ENCODE measurements around the gene TM9SF2. TPM values are rescaled to one million over a fixed set of nuclear protein-coding genes. Genes with fewer than 3 reads are reported as not detected.

The TM9SF2 gene
- total and polyA plus RNA-seq, 2 of the 4 experiments (the other 2 are of a cell fraction), result 46.1 to 85.5 TPM

DNA sequence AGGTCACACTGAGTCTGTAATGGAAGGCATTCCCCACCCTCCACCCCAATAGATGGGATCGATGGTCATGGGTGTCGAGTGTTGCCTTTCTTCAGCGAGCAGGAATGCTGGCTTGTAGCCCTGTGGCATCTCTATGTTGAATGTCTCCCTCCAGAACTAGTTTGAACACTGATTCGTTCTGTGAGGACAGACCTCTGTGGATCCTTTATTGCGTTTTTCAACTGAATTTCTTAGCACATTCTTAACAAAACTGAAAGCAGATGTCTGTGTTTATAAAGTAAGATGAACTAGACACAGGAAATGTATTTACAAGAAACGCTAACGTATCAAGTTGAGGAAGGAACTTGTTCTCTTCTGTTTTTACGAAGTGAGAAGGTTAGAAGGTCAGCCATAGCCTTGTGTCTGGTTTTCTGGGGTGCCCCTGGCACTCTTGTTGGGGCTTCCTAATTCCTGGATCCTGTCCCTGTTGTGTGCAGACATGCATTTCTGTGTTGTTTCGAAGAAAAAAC is 36.8 kb upstream of the TM9SF2 start:
- TF ChIP-seq BHLHE40 (IDR thresholded peaks at IDR 0.05; ENCODE audit: low read depth, low read length) (no peak), SMC3 (IDR thresholded peaks at IDR 0.05; ENCODE audit: low read depth, low read length) (no peak)
- Histone ChIP-seq H3K9me3 (ENCODE audit: control insufficient read depth, insufficient read depth, low read length) (no peaks in the 10 kb centered on the region), H3K18ac (ENCODE audit: low read depth, low read length) (peak overlapping the region; percentile 93), H3K4ac (ENCODE audit: low read depth, low read length) (peak overlapping the region; percentile 31; the same call in 1 of the 2 replicates), H2BK120ac (ENCODE audit: low read depth, low read length) (no peak overlapping the region), H3K27me3 (ENCODE audit: control insufficient read depth, insufficient read depth, low read length) (peaks cover 9% of the 10 kb centered on the region), H3K23ac (ENCODE audit: low read depth, low read length) (peak overlapping the region; percentile 75; the same call in 1 of the 2 replicates), H3K4me2 (ENCODE audit: low read depth, low read length) (peak overlapping the region; percentile 97), H3K9me1 (ENCODE audit: insufficient read depth, low read length) (0 out of 2 replicates have a peak, but pooled peaks cover 4% of the 10 kb centered on the region), H4K5ac (ENCODE audit: low read depth, low read length) (peak overlapping the region; percentile 93), H3K79me1 (ENCODE audit: low read depth in 1 of 2, low read length in 2 of 2) (no peaks in the 10 kb centered on the region), H4K8ac (ENCODE audit: low read depth in 2 of 2, low read length in 2 of 2) (peak overlapping the region in 1 of 2 experiments; percentile 55; a peak in 1 of 4 replicates), H2BK5ac (ENCODE audit: low read depth, low read length, poor library complexity, severe bottlenecking) (peak overlapping the region; percentile 64), H4K20me1 (ENCODE audit: insufficient read depth, low read length) (no peaks in the 10 kb centered on the region), H2AFZ (replicated peaks; ENCODE audit: low read length, poor library complexity) (peak overlapping the region; percentile 85), H4K91ac (ENCODE audit: insufficient read depth, low read depth, low read length) (no peak overlapping the region; the same call in 1 of the 2 replicates), H2BK20ac (ENCODE audit: low read depth, low read length) (peak overlapping the region; percentile 59; the same call in 1 of the 2 replicates), H3K27ac (ENCODE audit: insufficient read depth, low read length) (peak overlapping the region; percentile 96; the same call in 1 of the 2 replicates), H2BK15ac (ENCODE audit: low read depth, low read length) (no peak overlapping the region), H3K9ac (ENCODE audit: low read depth, low read length) (peak overlapping the region; percentile 59), H3K14ac (replicated peaks; ENCODE audit: low read depth, low read length) (peak overlapping the region; percentile 40; the same call in 1 of the 2 replicates), H2AK5ac (ENCODE audit: low read depth, low read length) (peak overlapping the region; percentile 43; the same call in 1 of the 2 replicates), H3K4me3 (ENCODE audit: insufficient read depth, low read depth, low read length) (peak overlapping the region; percentile 13; the same call in 1 of the 2 replicates), H3K56ac (ENCODE audit: extremely low read depth, insufficient read depth, low read length) (no peak overlapping the region), H3K36me3 (ENCODE audit: control insufficient read depth, insufficient read depth, low read length) (no peaks in the 10 kb centered on the region), H3K4me1 (ENCODE audit: control insufficient read depth, insufficient read depth, low read length) (peaks cover 9% of the 10 kb centered on the region), H2AK9ac (replicated peaks; ENCODE audit: low read depth, low read length, poor library complexity) (no peak overlapping the region)
- WGBS, 2 experiments (ENCODE audit: extremely low coverage in 2 of 2, insufficient read length in 1 of 2), result no CpG with 5 or more reads among the region's 9 CpGs
- peak; percentile 48 for DNase-seq
- ChIA-PET CTCF (no interaction called here), POLR2A (ENCODE audit: unreplicated experiment) (interaction anchor here (0.6 kb wide), 1 partner anchor 65 kb away, joined by 3 read pairs; no protein-coding TSS in a partner anchor)
- dilution Hi-C loops (cut with HindIII; ENCODE audit: low sequenced_read_pairs, unreplicated experiment), result no loop called here
- no TSS peak for BruUV-seq (replicated peaks)
- in situ Hi-C loops (cut with MboI; ENCODE audit: low sequenced_read_pairs), result no loop called here
- intact Hi-C loops (cut with micrococcal nuclease), result no loop called here
- ATAC-seq (ENCODE audit: low read depth), result peak; percentile 84
